HG03103 (cell line): ENCODE data around the gene PCDHGB7.
"Not testable (repeated sequence)": the region's sequence is repeated elsewhere in the genome, so short reads cannot be mapped to it uniquely, and the experiment has no call there.

Source experiments
- ATAC-seq: cut with Tn5 transposase; IDR thresholded peaks from one replicate; pipeline ENCODE4 v1.9.1; 2021; ENCODE audit warnings: low read depth; ENCODE audit not compliant: unreplicated experiment

PCDHGB7 gene

DNA sequence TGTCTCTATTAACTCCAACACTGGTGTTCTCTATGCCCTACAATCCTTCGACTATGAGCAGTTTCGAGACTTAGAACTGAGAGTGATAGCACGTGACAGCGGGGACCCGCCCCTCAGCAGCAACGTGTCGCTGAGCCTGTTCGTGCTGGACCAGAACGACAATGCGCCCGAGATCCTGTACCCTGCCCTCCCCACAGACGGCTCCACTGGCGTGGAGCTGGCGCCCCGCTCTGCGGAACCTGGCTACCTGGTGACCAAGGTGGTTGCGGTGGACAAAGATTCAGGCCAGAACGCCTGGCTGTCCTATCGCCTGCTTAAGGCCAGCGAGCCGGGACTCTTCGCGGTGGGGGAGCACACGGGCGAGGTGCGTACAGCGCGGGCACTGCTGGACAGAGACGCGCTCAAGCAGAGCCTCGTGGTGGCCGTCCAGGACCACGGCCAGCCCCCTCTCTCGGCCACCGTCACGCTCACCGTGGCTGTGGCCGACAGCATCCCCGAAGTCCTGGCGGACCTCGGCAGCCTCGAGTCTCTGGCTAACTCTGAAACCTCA, 5.3 kb downstream of the PCDHGB7 start:
- ATAC-seq = no peak

DNA sequence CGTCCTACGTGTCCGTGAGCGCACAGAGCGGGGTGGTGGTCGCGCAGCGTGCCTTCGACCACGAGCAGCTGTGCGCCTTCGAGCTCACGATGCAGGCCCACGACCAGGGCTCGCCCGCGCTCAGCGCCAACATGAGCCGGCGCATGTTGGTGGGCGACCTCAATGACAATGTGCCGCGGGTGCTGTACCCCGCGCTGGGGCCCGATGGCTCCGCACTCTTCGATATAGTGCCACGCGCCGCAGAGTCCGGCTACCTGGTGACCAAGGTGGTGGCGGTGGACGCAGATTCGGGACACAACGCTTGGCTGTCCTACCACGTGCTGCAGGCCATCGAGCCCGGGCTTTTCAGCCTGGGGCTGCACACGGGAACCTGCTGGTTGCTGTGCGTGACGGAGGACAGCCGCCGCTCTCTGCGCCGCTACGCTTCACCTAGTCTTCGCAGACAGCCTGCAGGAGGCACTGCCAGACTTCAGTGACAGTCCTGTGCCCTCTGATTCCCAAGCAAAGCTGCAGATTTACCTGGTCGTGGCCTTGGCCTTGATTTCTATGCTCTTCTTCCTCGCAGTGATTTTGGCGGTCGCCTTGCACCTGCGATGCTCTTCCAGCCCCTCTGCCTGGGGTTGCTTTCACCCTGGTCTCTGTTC, 10.4 kb downstream of the PCDHGB7 start:
- ATAC-seq = no peak

DNA sequence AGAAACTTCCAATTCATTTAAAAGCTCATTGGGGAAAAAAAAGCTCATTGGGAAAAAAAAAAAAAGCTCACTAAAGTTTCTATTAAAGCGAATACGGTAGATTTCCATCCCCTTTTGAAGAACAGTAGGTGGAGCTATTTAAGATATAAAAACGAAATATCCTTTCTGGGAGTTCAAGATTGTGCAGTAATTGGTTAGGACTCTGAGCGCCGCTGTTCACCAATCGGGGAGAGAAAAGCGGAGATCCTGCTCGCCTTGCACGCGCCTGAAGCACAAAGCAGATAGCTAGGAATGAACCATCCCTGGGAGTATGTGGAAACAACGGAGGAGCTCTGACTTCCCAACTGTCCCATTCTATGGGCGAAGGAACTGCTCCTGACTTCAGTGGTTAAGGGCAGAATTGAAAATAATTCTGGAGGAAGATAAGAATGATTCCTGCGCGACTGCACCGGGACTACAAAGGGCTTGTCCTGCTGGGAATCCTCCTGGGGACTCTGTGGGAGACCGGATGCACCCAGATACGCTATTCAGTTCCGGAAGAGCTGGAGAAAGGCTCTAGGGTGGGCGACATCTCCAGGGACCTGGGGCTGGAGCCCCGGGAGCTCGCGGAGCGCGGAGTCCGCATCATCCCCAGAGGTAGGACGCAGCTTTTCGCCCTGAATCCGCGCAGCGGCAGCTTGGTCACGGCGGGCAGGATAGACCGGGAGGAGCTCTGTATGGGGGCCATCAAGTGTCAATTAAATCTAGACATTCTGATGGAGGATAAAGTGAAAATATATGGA, 13.0 kb downstream of the PCDHGB7 start, which contains the start of gene PCDHGA12:
Gene PCDHGA12 (plus strand): TSS at position 176 of the 782 bp plus-strand sequence. CDS start 253 bp downstream, at position 429.
- ATAC-seq = peak; percentile 80

DNA sequence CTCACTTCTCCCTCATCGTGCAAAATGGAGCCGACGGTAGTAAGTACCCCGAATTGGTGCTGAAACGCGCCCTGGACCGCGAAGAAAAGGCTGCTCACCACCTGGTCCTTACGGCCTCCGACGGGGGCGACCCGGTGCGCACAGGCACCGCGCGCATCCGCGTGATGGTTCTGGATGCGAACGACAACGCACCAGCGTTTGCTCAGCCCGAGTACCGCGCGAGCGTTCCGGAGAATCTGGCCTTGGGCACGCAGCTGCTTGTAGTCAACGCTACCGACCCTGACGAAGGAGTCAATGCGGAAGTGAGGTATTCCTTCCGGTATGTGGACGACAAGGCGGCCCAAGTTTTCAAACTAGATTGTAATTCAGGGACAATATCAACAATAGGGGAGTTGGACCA, 13.8 kb downstream of the PCDHGB7 start:
- ATAC-seq = peak; percentile 49

DNA sequence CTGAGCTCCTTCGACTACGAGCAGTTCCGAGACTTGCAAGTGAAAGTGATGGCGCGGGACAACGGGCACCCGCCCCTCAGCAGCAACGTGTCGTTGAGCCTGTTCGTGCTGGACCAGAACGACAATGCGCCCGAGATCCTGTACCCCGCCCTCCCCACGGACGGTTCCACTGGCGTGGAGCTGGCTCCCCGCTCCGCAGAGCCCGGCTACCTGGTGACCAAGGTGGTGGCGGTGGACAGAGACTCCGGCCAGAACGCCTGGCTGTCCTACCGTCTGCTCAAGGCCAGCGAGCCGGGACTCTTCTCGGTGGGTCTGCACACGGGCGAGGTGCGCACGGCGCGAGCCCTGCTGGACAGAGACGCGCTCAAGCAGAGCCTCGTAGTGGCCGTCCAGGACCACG, 14.8 kb downstream of the PCDHGB7 start:
- ATAC-seq = not testable (repeated sequence)

DNA sequence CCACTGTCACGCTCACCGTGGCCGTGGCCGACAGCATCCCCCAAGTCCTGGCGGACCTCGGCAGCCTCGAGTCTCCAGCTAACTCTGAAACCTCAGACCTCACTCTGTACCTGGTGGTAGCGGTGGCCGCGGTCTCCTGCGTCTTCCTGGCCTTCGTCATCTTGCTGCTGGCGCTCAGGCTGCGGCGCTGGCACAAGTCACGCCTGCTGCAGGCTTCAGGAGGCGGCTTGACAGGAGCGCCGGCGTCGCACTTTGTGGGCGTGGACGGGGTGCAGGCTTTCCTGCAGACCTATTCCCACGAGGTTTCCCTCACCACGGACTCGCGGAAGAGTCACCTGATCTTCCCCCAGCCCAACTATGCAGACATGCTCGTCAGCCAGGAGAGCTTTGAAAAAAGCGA, 15.2 kb downstream of the PCDHGB7 start:
- ATAC-seq = not testable (repeated sequence)

DNA sequence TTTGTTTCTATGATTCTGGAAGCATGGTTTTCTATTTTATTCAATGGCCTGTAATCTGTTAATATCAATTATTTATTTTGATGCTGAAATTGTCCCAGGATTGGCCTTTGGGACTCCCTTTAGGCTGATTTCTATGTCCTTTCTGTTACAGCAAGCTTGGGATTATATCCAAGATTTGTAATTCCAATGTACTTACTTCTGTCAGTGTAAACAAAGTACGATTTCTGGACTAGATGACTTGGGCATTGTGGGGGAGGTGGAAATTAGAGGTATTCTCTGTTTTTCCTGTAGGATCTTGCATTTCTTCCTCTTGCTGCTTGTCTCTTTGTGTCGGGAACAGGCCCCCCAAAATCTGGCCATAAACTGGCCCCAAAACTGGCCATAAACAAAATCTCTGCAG, 16.5 kb downstream of the PCDHGB7 start:
- ATAC-seq = no peak

DNA sequence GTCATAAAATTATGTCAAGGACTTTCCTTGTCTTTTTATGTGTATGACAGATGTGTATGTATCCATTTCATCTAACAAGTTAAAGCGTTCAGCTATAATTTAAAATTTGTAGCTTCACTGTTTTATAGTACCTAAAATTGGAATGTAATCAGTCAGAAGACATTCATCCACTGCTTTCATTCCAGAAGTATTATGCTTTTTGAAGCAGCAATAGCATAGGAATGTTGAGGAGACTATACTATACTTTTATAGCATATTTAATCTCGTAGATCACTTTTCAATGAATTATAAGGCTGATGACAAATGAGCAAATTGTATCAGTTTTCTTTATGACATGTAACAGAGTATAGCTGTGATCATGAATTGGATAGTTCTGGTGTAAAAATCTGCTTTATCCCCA, 19.7 kb downstream of the PCDHGB7 start:
- ATAC-seq = no peak

DNA sequence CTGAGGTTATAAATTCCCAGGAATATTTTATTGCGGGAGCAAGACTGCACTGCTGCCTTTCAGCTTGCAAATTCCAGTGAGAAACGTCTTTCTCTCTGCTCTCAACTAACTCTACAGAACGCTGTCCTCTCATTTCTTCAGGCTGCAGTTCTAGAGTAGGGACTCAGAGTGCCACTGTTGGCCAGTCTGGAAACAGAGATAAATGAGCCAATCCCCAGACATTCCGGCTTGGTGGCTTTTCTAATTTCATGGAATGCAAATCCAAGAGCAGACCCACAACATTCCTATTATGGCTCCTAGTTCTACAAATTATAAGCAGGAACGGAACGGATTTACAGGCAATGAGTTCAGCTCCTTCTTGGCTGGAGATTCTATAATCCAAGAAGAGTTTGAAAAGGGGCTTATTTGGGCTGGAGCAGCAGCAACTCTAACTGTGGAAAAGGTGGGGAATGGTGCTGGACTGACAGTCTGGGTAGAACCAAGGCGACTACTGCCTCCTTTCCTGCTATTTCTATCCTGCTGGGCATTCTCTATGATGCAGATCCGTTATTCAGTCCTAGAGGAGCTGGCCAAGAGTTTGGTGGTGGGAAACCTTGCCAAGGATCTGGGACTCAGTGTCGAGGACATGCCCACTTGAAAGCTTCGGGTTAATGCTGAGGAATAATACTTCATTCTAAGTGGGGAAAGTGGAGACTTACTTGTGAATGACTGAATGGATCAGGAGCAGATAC, 22.1 kb downstream of the PCDHGB7 start:
- ATAC-seq = no peak

DNA sequence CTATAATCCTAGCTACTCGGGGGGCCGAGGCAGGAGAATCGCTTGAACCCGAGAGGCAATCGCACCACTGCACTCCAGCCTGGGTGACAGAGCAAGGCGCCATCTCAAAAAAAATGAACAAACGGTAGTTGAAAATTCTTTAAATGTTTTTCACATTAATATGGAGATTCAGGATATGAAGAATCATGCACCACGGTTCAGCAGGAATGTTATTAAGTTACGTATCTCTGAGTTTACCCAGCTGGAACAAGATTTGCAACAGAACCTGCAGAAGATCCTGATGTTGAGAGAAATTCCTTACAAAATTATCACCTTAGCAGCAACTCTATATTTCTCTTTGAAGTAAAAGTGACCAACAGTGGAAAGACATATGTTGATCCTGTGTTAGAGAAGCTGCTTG, 22.9 kb downstream of the PCDHGB7 start:
- no peak for ATAC-seq

DNA sequence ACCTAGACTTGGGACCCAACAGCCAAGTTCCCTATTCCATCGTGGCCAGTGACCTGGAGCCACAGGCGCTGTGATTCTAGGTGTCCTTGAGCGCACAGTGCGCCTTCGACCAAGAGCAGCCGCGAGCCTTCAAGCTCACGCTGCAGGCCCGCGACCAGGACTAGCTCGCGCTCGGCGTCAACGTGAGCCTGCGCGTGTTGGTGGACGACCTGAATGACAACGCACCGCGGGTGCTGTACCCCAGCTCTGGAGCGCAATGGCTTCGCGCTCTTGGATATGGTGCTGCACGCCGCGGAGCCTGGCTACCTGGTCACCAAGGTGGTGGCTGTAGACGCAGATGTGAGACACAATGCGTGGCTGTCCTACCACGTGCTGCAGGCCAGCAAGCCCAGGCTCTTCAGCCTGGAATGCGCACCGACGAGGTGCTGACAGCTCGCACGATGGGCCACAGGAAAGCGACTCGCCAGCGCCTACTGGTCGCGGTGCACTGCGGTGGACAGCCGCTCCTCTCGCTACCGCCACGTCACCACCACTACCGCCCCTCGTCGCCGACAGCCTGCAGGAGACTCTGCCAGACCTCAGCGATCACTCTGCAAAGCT, 24.2 kb downstream of the PCDHGB7 start:
- ATAC-seq = no peak

DNA sequence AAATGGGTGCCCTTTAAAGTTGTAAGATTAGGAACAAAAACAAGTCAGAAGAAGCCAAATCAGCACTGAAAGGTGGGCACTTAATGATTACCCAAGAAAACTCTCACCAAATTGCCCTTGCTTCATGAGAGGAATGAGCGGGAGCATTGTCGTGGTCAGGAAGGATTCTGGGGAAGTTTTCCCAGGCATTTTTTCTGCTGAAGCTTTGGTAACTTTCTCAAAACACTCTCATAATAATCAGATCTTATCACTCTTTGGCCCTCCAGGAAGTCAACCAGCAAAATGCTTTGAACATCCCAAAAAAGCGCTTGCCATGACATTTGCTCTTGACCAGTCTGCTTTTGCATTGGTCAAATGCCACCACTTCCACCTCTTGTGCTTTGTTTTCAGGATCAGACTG, 47.9 kb downstream of the PCDHGB7 start:
- ATAC-seq = no peak
